Skeletal muscle tissue (tissue), 4 donors: ENCODE data around the gene AGT. TPM values are rescaled to one million over a fixed set of nuclear protein-coding genes. Genes with fewer than 3 reads are reported as not detected.
"Not testable (repeated sequence)": the region's sequence is repeated elsewhere in the genome, so short reads cannot be mapped to it uniquely, and the experiment has no call there.

Experiments
- H3K27ac ChIP-seq: one replicate; pipeline ENCODE4 v1.7.0; 2013; ENCODE audit warnings: mild to moderate bottlenecking, low read depth, low read length, inconsistent platforms
- H3K27me3 ChIP-seq, 3 donors: one replicate each; pipeline ENCODE4 v1.7.0; 2013; ENCODE audit warnings: low read length in 3 of 3; ENCODE audit not compliant: control insufficient read depth in 3 of 3, insufficient read depth in 3 of 3
- H3K36me3 ChIP-seq, 3 donors: one replicate each; pipeline ENCODE4 v1.7.0; 2013; ENCODE audit warnings: low read length in 3 of 3; ENCODE audit not compliant: control insufficient read depth in 3 of 3, insufficient read depth in 3 of 3
- H3K4me1 ChIP-seq, 3 donors: one replicate each; pipeline ENCODE4 v1.7.0; 2013; ENCODE audit warnings: low read length in 3 of 3, mild to moderate bottlenecking in 3 of 3; ENCODE audit not compliant: control insufficient read depth in 3 of 3, insufficient read depth in 3 of 3
- H3K4me3 ChIP-seq, 3 donors: one replicate each; pipeline ENCODE4 v1.7.0; 2013; ENCODE audit warnings: low read length in 3 of 3
- H3K9ac ChIP-seq, 3 donors: one replicate each; pipeline ENCODE4 v1.7.0; 2013; ENCODE audit warnings: low read length in 3 of 3, mild to moderate bottlenecking in 3 of 3, moderate library complexity in 2 of 3, low read depth in 1 of 3
- H3K9me3 ChIP-seq, 3 donors: one replicate each; pipeline ENCODE4 v1.7.0; 2013; ENCODE audit warnings: low read length in 3 of 3; ENCODE audit not compliant: control insufficient read depth in 3 of 3
- total RNA-seq: library from RNA; depleted of rRNA; stranded (reverse); fragments of >200 nt; gene quantifications from one replicate; pipeline ENCODE4 v1.2.3, GENCODE V29; 2014
- donor health status: Osteomylitis.

Gene AGT
- total RNA-seq, 1 donor from 2014 or later: 10.4 TPM

GRCh38 chr1:230721849-230722522, 8.1 kb upstream of the AGT start:
- H3K27ac ChIP-seq, H3K9me3 ChIP-seq, H3K36me3 ChIP-seq, H3K4me3 ChIP-seq, H3K9ac ChIP-seq, H3K27me3 ChIP-seq, H3K4me1 ChIP-seq: not testable (repeated sequence)

DNA sequence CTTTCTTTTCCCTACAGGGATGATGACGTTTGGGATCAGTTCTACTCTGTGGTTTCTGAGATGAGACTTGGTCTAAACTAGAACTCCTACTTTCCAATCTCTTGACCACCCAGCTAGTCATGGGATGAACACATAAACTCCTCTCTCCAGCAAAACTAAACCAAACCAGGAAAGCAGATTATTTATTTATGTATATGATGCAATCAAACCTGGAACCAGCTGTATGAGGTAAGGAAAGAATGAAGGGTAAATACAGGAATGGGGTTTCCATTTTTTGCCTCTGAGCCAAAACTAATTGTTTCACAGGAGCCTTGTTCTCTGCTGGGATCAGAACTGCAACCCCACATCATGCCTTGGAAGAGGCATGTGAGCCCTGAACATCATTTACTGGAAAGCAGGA, 3.3 kb upstream of the AGT start:
- peaks cover 19 to 27% (median 25%) of the 10 kb centered on the region in 3 donors for H3K4me1 ChIP-seq
- no peak overlapping the region for H3K4me3 ChIP-seq
- H3K36me3 ChIP-seq: no peaks in the 10 kb centered on the region
- H3K27me3 ChIP-seq: no peaks in the 10 kb centered on the region
- no peak overlapping the region for H3K27ac ChIP-seq
- no peaks in the 10 kb centered on the region for H3K9me3 ChIP-seq
- no peak overlapping the region for H3K9ac ChIP-seq

- not testable (repeated sequence) for H3K9ac ChIP-seq, H3K36me3 ChIP-seq, H3K4me3 ChIP-seq, H3K27me3 ChIP-seq, H3K27ac ChIP-seq, H3K9me3 ChIP-seq
- peaks cover 19 to 32% (median 27%) of the 10 kb centered on the region in 3 donors for H3K4me1 ChIP-seq
These were observed 2.5 kb upstream of the AGT start for GRCh38 chr1:230716453-230716852.

DNA sequence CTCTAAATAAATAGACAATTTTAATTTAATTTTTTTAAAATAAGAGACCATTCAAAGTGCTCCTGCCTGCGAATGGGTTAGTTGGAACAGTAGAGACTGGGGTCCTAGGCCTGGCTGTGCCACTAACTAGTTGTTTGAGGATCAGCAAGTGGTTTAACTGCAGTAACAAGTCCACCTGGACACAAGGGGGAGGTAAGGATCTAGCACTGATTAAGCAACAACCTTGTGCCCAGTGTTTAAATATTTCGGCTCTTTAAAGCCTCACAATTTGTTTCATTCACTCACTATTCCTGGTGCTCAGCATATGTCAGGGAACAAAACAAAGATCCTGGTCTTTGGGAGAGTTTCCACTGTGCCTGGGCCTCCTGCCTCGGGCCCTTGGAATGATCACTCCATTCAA, 1.6 kb upstream of the AGT start:
- Histone ChIP-seq H3K36me3 (peaks cover 0 to under 1% (median 0%) of the 10 kb centered on the region in 3 donors), H3K9ac (no peak overlapping the region), H3K27ac (no peak overlapping the region), H3K4me1 (peaks cover 19 to 35% (median 27%) of the 10 kb centered on the region in 3 donors), H3K27me3 (no peaks in the 10 kb centered on the region), H3K9me3 (no peaks in the 10 kb centered on the region), H3K4me3 (no peak overlapping the region)

- Histone ChIP-seq H3K9ac (peak overlapping the region; percentile 79 to 89 (median 88)), H3K4me1 (peaks cover 27 to 54% (median 33%) of the 10 kb centered on the region in 3 donors), H3K4me3 (peak overlapping the region; percentile 68 to 86 (median 79)), H3K36me3 (peaks cover 3 to 9% (median 7%) of the 10 kb centered on the region in 3 donors), H3K27me3 (no peaks in the 10 kb centered on the region), H3K9me3 (no peaks in the 10 kb centered on the region), H3K27ac (peak overlapping the region; percentile 94)
These were observed 391 bp downstream of the AGT start for GRCh38 chr1:230713547-230713914.

DNA sequence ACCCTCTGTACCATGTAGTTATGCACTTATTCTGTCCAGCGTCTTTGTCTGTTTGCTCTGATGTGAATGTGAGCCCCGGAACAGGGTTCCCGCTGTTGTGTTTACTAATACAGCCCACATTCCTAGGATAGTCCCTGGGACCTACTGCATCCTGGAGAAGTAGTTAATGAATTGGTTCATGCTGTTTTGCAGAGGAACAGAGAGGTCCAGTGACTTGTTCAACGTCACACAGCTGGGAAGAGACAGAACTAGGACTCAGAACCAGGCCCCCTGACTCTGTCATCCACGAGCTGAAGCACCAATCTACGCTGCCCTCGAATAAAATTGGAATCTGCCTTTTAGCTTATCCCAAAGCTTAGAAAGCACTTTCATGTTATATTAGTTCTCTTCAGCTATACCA, 784 bp downstream of the AGT start:
- Histone ChIP-seq H3K27ac (peak overlapping the region; percentile 94), H3K36me3 (peaks cover 3 to 9% (median 7%) of the 10 kb centered on the region in 3 donors), H3K9ac (peak overlapping the region; percentile 79 to 89 (median 88)), H3K27me3 (no peaks in the 10 kb centered on the region), H3K9me3 (no peaks in the 10 kb centered on the region), H3K4me3 (peak overlapping the region; percentile 68 to 86 (median 79)), H3K4me1 (peaks cover 27 to 58% (median 37%) of the 10 kb centered on the region in 3 donors)

GRCh38 chr1:230712470-230712942, 1.4 kb downstream of the AGT start:
- Histone ChIP-seq H3K27me3 (no peaks in the 10 kb centered on the region), H3K36me3 (peaks cover 3 to 9% (median 7%) of the 10 kb centered on the region in 3 donors), H3K9me3 (no peaks in the 10 kb centered on the region), H3K9ac (peak overlapping the region in 1 of 3 donors; percentile 44), H3K4me1 (peaks cover 27 to 64% (median 38%) of the 10 kb centered on the region in 3 donors), H3K27ac (no peak overlapping the region), H3K4me3 (peak overlapping the region in 1 of 3 donors; percentile 86)

DNA sequence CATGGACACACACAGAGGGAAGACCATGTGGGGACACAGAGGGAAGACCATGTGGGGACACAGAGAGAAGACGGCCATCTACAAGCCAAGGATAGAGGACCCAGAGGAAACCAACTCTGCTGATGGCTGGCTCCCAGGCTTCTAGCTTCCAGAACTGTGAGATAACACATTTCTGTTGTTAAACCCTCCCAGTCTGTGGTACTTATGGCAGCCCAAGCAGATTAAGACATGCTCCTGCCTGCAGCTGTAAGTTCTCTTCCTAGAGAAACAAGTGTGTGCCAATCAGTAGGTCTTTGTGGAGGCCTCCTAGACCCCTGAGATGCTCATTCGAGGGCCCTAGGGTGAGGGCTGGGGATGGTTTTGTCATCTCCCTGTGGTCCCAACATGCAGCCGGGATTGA, 2.7 kb downstream of the AGT start:
- Histone ChIP-seq H3K9ac (no peak overlapping the region), H3K4me3 (no peak overlapping the region), H3K36me3 (peaks cover 7 to 14% (median 9%) of the 10 kb centered on the region in 3 donors), H3K9me3 (no peaks in the 10 kb centered on the region), H3K4me1 (peaks cover 27 to 67% (median 38%) of the 10 kb centered on the region in 3 donors), H3K27me3 (no peaks in the 10 kb centered on the region), H3K27ac (no peak overlapping the region)

GRCh38 chr1:230710543-230710904, 3.4 kb downstream of the AGT start:
- no peaks in the 10 kb centered on the region for H3K9me3 ChIP-seq
- H3K27me3 ChIP-seq: no peaks in the 10 kb centered on the region
- peaks cover 7 to 19% (median 9%) of the 10 kb centered on the region in 3 donors for H3K36me3 ChIP-seq
- no peak overlapping the region for H3K9ac ChIP-seq
- no peak overlapping the region for H3K4me3 ChIP-seq
- H3K27ac ChIP-seq: no peak overlapping the region
- H3K4me1 ChIP-seq: peaks cover 27 to 67% (median 38%) of the 10 kb centered on the region in 3 donors

DNA sequence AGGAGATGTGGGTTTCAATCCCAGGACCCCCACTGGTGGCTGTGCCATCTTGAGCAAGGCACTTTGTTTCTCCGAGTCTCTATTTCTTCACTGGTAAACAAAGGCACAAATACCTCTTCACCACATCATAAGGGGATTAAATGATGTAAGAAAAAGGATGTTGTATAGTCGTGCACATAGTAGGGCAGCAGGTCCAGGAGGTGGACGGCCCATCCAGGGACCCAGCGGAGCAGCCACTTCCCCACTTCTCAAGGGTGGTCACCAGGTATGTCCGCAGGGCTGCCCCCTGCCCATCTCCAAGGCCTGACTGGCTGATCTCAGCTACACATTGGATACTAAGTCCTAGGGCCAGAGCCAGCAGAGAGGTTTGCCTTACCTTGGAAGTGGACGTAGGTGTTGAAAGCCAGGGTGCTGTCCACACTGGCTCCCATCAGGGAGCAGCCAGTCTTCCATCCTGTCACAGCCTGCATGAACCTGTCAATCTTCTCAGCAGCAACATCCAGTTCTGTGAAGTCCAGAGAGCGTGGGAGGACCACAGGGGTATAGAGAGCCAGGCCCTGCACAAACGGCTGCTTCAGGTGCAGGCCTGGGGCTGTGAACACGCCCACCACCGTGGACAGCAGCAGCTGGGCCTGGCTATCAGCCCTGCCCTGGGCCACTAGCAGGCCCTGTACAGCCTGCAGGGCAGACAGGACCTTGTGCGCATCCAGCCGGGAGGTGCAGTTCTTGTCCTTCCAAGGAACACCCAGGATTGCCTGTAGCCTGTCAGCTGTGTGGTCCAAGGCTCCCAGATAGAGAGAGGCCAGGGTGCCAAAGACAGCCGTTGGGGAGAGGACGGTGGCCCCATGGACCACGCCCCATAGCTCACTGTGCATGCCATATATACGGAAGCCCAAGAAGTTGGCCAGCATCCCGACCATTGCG, 4.0 kb downstream of the AGT start:
- Histone ChIP-seq H3K27ac (no peak overlapping the region), H3K36me3 (peaks cover 10 to 24% (median 12%) of the 10 kb centered on the region in 3 donors), H3K9ac (no peak overlapping the region), H3K4me3 (no peak overlapping the region), H3K27me3 (no peaks in the 10 kb centered on the region), H3K4me1 (peaks cover 27 to 66% (median 38%) of the 10 kb centered on the region in 3 donors), H3K9me3 (no peaks in the 10 kb centered on the region)
